ENCODE data around the gene BBS9.
A peak's percentile ranks its signal among the peaks of the same experiment; 100 is the strongest.

BBS9 gene

DNA sequence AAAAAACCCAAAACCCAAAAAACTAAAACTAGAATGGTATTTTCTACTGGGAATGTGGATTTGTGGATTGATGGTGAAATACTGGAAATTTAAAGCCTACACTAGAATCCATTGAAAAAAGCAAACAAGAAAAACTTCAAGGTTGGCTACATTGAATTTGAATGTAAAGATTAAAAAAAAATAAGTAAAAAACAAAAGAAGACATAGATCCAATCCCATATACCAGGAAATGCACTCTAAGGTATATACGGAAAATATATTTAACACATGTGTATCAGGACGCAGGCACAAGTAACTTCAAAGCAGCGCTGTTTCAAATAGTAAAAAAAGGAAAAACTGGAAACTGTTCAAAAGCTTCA lies 754 bp upstream of the BBS9 start:
- DNase-seq, result no peak

DNA sequence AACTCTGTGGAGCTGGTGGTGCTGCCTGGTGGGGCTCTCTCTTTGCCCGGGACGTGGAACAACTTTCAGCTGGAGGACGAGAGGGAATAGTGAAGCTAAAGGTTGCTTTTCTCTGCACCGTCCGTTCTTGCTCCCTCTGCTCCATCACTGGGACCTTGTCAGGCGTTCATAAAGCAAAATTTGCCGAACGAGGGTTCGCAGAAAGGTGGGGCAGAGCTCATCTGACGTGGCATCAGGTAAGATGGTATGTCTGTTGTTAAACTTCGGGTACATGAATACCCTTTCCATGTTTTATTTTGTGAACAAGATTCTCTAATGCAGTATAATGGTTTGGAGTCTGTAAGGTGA lies 416 bp downstream of the BBS9 start:
- no peak for DNase-seq

DNA sequence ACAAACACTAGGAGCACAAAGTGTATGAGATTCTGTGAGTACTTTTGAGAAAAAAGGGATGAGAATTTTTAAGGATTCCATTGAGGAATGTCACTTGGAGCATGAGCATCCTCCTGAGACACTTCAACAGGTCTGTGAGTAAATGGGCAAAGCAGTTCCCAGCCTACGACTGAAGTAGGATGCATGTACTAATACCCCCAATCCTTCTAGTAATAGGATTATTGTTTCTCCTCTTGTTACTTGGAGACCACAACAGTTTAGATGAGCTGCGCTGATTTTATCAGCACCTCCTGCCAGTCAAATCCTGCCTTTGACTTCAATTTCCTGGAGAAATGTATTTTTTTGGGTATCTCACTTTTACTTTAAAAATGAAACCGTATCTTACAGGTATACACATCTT lies 820 bp downstream of the BBS9 start:
- DNase-seq, result no peak

DNA sequence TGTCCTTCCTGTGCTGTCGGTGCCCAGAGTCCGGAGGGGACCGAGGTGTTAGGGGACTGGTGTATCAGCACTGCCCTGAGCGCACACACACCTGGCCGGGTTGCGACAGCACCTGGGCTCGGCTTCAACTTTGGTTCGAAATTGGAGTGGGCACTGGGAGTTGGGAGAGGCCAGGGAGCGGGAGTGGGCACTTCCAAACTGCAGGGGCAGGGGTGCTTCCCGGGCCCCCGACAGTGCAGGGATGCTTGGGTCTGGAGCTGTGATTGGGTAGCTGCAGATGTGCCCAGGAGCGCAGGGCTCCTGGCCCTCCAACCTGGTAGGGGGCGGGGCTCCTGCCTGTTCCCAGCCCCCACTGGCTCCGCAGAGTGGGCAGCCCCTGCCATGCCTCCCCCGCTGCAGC lies 7.7 kb downstream of the BBS9 start:
- DNase-seq, result no peak

DNA sequence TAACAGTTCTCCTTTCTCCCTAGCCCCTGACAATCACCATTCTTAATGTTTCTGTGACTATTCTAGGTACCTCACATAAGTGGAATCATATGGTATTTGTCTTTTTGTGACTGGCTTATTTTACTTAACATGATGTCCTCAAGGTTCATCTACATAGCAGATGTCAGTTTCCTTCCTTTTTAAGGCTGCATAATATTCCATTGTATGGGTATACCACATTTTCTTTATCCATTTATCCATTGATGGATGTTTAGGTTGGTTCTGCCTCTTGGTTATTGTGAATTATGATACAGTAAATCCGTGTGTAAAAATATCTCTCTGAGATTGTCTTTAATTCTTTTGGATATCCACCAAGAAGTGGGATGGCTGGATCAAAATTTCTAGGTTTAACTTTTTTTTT lies 13.2 kb downstream of the BBS9 start:
- DNase-seq, result no peak

DNA sequence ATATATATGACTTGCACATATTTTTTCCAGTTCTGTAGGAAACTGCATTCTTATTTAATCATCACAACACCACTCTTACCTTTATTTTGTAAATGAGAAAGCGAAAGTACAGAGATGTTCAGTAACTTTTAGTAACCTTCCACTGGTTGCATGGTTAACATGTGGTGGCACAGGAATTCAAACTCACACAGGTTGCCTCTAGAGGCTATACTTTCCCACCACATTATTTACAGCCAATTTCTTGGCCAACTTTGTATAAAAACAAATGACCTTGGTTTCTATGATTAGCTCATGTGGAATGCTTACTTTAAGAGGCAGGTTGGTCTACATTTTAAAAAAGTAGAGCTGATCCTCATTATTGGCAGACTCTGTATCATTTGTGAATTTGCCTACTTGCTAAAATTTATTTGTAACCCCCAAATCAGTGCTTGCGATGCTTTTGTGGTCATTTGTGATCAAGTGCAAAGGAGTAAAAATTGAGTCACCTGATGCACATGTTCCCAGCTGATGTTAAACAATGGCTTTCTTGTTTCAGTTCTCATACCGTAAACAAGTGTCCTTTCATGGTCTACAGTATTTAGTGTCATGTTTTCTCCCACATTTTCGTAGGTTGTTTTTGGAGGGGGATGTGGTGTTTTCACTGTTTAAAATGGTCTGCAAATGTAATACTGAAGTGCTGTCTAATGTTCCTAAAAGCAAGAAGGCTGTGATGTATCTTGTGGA lies 14.8 kb downstream of the BBS9 start:
- no peak for DNase-seq

DNA sequence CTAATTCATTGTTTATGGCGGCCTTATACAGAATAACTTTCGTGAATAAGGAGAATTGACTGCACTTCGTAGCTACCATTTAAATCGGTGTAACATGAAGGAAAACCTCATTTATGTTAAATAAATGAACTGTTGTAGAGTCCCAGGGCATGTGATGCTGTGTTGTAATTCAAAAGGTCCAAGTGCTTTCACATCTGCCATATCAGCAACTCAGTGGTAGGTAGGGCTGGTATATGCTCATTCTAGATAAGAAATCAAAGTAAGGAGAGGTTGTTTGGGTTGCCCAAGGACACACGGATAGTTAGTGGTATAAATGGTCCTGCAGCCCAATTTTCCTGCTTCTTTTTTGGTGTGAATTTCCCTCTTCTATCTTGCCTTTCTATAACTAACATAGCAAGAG lies 15.8 kb downstream of the BBS9 start:
- no peak for DNase-seq

DNA sequence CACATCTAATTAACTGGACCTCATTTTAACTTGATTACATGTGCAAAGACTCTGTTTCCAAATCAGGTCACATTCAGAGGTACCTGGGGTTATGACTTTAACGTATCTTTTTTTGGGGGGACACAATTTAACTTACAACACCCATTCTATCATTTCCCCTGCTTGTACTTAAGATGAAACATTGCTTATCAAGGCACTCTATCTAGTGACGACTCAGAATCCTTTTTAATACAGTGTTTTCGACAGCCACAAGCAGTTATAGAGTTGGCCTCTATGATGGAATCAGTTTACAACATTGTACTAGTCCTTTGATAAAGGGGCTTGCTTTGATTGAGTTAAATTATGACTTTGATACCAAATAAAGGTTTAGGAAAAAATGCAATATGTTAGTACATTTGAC lies 22.7 kb downstream of the BBS9 start:
- no peak for DNase-seq

DNA sequence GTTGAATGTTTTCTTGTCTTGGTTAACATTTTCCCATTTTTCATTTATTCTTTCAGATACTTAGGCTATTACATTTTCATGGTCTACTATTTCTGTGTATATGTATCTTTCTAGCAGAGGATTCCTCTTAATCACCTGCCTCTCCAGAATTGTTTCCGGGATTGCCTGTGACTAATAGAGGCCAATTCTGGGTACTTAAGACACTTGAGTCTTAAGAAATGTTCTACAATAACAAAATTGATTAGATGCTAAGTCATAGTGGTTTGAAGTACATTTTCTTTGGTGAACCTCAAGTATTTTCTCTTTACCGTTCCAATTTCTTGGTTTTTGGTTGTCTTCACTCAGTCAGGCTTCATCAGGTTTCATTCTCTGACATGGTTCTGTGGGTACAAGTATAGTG lies 26.4 kb downstream of the BBS9 start:
- no peak for DNase-seq

DNA sequence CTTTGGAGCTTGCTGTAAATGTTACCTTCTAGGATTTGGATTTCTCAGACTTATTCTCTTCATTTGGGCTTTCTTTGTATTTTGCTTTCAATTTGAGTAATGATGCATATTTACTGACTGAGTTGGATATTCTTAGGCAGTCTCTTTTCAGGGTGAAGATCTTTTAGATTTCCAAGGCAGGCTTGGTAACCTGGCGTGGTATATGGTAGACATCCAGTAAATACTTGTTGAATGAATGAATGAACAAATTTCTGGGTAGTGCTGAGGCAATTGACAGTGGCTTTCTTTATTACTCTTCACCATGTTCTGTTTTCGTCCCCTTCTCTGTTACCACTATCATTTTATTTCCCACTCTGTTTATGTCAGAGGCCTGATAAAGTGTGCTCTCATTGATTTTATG lies 27.1 kb downstream of the BBS9 start:
- no peak for DNase-seq

DNA sequence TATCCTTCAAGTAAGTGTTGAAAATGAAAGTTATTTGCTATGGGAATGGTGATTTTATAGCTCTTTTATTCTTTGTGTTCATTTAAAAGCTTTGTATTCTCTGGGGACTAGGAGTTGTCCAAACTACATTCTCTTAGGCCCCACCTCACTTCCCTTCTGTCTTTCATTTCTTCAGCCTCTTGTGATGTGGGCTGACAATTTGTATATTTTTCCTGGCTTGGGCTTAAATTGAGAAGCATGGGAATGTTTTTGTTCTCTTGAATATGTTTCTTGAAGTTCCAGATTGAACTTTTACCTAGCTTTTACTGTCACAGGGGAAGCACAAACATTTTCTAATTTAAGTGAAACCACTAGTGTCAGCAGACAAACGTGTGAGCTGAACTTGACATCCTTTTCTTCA lies 27.9 kb downstream of the BBS9 start:
- no peak for DNase-seq

DNA sequence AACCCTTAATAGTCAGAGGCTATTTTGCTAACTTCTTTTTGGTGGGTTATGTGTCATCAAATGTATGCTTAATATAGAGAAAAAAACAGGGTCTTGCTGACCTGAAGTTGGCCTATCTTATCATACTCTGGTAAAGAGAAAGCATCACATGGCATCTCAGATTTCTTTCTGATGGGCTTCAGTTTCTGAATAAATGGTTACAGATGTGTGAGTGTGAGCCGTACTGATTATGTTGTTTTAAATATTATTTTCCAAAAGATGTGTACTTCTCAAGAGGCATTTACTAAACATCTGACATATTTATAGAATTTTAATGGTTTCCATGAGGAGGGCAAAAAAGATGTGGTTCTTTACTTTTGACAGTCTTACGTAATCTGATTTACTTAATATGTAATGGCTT lies 28.4 kb downstream of the BBS9 start:
- no peak for DNase-seq

DNA sequence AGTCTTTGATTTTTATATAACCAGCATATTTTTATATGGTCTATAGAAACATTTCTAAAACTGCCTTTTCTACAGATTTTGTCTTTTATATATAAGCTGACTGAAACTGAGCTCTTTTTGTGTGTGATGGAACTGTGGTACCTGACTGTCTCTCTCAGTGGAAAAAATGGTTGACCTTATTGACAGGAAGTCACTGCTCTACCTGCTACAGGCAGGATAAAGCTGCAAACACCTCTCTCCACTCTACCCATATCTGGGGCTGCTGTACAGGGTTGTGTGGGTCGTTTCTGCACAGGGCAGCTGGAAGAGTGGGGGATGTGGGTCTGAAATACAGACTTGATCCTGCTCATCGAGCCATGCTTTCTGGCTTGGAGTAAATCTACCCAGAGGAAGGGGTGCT lies 48.5 kb downstream of the BBS9 start:
- DNase-seq, result peak; percentile 23

DNA sequence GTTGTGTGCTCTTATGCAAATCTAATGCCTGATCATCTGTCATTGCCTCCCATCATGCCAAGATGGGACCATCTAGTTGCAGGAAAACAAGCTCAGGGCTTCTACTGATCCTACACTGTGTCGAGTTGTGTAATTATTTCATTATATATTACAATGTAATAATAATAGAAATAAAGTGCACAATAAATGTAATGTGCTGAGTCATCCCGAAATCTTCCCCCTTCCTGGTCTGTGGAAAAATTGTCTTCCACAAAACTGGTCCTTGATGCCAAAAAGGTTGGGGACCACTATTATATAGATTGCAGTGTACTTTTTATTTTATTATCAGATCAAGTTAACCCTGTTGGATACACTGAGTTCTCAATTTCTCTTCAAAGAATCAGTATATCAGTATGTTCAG lies 50.2 kb downstream of the BBS9 start:
- no peak for DNase-seq

DNA sequence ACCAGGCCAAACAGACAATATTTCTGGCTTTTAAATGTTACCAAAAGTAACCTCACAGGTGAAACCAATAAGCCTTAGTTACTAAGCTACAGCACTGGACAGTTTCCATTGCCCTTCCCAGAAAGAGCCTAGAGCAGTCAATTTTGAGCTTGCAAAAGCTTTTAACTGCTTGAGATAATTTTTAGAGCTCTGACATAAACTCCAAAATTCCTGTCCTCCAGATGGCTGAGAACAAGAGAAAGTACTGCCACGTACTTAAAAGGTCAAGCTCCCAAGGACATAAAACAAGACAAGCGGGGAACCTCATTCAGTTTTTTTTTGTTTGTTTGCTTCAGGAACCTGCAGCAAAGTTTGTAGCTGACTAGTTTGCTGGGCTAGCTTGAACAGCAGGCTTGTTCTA lies 54.1 kb downstream of the BBS9 start:
- DNase-seq, result no peak

DNA sequence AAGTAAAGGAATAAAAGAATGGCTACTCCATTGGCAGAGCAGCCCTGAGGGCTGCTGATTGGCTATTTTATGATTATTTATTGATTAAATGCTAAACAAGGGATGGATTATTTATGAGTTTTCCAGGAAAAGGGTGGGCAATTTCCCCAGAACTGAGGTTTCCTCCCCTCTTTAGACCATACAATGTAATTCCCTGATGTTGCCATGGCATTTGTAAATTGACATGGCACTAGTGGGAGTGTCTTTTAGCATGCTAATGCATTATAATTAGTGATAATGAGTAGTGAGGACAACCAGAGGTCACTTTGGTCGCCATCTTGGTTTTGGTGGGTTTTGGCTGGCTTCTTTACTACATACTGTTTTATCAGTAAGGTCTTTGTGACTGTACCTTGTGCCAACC lies 55.5 kb downstream of the BBS9 start:
- no peak for DNase-seq

DNA sequence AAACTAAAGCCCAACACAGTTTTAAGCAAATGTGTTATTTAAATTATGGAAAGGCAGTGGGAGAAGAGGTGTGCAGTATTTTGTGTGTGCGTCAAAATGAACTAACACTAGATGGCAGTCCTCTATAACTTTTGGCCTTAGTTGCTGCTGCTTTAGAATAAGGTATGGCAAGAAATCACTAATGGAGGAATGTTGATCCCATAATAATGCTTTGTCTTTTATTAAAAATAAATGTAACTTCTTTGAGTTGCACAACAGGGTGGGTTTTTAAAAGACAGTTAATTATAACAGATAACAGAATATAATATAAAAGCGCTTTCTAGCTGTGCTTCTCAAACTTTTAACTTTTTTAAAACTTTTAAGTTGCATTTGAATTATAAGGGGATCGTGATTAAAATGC lies 56.4 kb downstream of the BBS9 start:
- peak; percentile 32 for DNase-seq

DNA sequence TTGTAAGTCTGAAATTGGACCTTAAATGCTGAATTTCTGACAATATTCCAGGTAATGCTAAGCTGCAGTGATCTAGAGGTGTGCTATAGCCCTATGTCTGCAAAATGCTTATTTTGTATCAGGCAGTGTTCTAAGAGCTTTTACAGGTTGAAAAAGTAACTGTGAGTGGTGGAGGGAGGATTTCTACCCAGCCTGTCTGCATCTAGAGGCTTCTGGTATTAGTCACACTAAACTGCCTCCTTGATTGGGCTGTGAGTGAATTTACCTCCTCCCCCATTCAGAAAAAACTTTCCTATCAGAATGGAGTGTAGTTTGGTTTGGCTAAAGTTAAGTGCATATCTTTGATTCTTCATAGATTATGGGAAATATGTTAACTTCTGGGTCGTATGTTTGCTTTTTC lies 56.8 kb downstream of the BBS9 start:
- DNase-seq, result no peak

DNA sequence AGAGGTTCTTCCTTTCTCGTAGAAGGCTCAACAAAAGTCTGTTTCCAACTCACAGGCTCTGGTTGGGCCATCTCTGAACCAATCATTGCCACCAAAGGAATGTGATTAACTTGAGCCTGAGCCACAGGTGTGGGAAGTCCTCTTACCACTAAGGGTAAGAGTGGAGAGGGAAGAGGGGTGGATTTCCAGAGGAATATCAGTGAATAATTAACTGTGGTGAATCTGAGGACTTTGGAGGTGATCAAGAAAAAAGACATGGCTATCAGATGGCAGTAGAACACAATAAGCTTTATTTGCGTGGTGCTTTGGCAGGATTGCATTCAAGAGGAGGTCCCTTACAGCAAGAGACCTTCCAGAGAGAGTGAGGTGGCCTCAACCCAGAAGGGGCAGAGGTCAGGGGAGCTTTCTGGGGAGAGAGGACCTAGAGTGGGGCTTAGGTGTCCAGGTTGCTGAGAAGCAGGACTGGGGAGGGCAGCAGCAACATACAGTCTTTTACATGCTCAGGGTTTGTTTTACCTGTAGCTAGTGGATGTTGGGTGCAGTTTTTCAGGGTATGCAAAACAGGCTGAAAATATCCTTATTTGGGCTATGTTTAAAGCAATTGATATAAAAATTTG lies 61.4 kb downstream of the BBS9 start:
- DNase-seq, result no peak

DNA sequence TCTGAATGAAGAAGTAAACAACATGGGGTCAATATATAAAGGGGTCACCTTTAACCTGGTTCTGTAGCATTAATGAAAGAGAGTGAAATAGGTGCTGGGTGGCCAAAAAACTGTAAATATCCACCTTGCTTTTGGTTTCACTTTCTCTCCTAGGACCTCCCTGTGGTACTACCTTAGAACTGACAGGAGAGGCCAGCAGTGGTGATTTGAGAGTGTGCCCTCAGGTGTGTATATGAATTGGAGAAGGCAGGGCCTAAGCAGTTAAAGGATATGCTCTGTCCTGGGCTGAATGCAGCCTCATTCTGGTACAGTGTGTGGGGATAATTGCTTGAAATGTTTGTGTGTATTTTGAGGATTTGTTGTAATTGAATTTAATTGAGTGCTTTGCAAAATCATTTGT lies 62.0 kb downstream of the BBS9 start:
- DNase-seq, result no peak

DNA sequence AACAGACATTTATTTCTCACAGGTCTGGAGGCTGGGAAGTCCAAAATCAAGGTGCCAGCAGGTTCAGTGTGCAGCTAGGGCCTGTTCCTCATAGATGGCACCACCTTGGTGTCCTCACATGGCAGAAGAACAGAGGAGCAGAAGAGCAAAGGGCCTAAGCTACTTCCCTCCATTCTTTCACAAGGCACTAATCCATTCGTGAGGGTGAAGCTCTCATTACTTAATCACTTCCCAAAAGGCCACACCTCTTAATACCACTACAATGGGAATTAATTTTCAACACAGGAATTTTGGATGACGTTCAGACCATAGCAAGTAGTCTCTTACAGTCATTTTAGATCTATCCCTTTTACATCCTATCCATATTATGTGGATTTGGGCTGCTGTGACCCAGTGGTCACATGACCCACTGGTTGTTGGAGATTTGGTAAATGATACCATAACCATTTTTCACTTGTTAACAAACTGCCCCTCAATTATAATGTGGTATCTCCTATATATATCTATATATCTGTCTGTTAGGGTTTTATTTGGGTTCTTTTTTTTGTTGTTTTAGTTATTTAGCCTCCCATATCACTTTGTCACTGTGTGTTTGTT lies 63.4 kb downstream of the BBS9 start:
- no peak for DNase-seq

DNA sequence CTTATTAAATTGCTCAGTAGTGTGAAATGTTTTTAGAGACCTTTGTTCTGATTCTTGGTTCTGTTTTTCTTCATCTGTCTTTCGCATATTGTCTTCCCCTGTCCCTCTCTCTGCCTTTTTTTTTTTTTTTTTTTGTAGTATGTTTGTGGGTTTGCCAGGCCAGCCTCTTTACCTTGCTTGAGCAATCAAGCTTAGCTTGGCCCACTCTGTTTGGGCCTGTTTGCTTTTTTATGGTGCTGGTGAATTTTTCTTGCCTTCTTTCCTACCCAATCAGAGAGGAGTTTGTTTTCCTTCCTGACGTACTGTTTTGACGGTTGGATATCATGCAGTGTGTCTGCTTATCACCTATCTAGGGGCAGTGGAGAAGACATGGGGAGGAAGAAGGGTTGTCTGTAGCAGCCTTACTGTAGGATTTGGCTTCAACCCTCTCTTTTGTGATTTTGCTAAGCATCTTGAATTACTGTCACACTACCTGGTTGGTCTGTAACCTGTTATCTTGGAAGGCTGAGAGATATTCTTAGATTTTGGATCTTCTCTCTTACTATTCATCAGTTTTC lies 64.0 kb downstream of the BBS9 start:
- DNase-seq, result no peak

DNA sequence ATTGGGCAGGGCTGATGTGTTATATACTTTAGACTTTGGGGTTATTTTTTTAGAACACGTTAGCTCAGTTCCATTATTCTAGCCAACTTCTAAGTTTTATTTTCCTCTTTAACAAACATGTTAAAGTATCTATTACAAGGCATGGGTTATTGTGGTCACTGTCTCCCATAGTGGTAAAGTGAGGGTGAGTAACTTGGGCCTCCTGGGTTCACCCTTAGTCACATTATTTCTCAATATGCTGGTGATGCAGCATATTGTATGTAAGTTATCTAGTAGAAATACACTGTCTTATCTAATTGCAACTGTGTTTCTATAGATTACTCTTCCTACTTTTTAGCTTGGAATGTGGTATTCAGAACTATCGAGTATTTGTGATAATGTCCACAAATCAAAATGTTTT lies 65.9 kb downstream of the BBS9 start:
- DNase-seq, result no peak

DNA sequence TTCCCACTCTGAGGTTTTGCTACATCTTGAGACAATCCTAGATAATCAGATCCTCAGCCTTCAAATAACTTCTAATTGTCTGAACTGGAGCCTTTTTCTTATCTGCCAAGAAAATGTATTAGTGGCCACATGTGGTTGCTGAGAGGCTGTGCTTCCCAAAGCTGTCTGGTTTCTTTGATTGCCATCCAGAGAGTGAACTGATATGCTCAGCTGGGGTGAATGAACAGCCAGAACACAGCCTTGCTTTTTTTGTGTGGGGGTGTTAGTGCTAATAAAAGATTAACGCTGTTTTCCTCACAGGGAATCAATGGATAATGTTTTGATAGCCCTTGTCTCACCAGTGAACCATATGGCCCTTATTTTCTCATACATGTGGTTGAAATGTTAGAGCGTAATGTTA lies 66.9 kb downstream of the BBS9 start:
- DNase-seq, result no peak

DNA sequence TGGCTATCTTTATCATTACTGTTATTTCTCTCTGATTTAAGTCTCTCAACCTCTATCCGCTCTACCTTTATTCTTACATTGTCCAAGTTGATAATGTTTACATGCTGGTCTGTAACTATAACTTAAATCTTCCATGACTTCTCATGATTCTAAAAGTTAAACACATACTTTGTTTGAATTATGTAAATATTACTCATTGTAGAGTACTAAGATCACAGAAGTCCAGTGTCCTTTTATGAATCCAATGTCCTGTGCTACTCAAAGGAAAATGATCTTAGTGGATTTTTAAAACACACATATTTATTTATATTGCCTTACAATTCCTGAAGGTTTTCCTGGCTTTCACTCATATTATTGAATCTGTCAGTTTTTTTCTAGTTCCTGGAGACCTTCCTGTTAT lies 70.9 kb downstream of the BBS9 start:
- no peak for DNase-seq
